ENCODE measurements around the gene C11orf52. TPM values are rescaled to one million over a fixed set of nuclear protein-coding genes. Genes with fewer than 3 reads are reported as not detected.

Gene C11orf52
- total RNA-seq, 1 experiment from 2014 or later = 4.0 TPM

- no peak overlapping the region for H2BK20ac ChIP-seq (ENCODE audit: low read depth, low read length, poor library complexity, severe bottlenecking)
- DNase-seq = no peak
- H3K4me1 ChIP-seq (ENCODE audit: insufficient read depth, low read length) = no peaks in the 10 kb centered on the region
- H3K79me2 ChIP-seq (ENCODE audit: insufficient read depth, low read length) = no peaks in the 10 kb centered on the region
- H3K4me2 ChIP-seq (ENCODE audit: insufficient read depth, insufficient read length, low read length) = no peak overlapping the region
- H2BK5ac ChIP-seq (ENCODE audit: insufficient read length, low read length) = no peak overlapping the region
- H3K4me1 Mint-ChIP-seq = no peaks in the 10 kb centered on the region
- H3T11ph ChIP-seq (ENCODE audit: low read length) = no peak overlapping the region
- H3K9me3 Mint-ChIP-seq = peaks cover 11 to 19% of the 10 kb centered on the region in 2 experiments; a peak in 4 of 5 replicates
- no peak overlapping the region for H2AFZ ChIP-seq (ENCODE audit: low read length)
- no peak overlapping the region for H3K27ac ChIP-seq (ENCODE audit: insufficient read length, low read depth, low read length)
- no peak overlapping the region for H3K4ac ChIP-seq (ENCODE audit: low read depth, low read length)
- no peak overlapping the region for H3K23ac ChIP-seq (ENCODE audit: insufficient read length, low read depth, low read length)
- H3K27ac Mint-ChIP-seq = no peak overlapping the region; a peak in 1 of 7 replicates
- H4K5ac ChIP-seq (ENCODE audit: insufficient read length, low read depth, low read length) = no peak overlapping the region
- H3K56ac ChIP-seq (ENCODE audit: insufficient read length, low read depth, low read length) = no peak overlapping the region
- no peaks in the 10 kb centered on the region for H3K27me3 ChIP-seq (ENCODE audit: insufficient read depth, low read length)
- H3K4me3 Mint-ChIP-seq = no peak overlapping the region
- peaks cover 4 to 23% (median 18%) of the 10 kb centered on the region in 3 experiments; a peak in 5 of 7 replicates for H3K36me3 Mint-ChIP-seq (ENCODE audit: insufficient read depth in 1 of 3, low read depth in 3 of 3)
- H3K27me3 Mint-ChIP-seq (ENCODE audit: low read depth) = peaks cover 1% of the 10 kb centered on the region; the same call in 1 of the 2 replicates
- H3K14ac ChIP-seq (ENCODE audit: insufficient read depth, low read length) = no peak overlapping the region
- WGBS (ENCODE audit: extremely low coverage, insufficient read length, low lambda C conversion rate) = no CpG with 5 or more reads among the region's 4 CpGs
- H4K20me1 ChIP-seq (ENCODE audit: control insufficient read depth, insufficient read depth, insufficient read length) = no peaks in the 10 kb centered on the region
- H4K8ac ChIP-seq (replicated peaks; ENCODE audit: insufficient read length, low read depth, low read length) = no peak overlapping the region
- no peak overlapping the region for H3K18ac ChIP-seq (ENCODE audit: insufficient read length, low read depth, low read length)
- no peak overlapping the region for H2BK15ac ChIP-seq (ENCODE audit: low read depth, low read length)
- no peak overlapping the region for H2AK5ac ChIP-seq (ENCODE audit: insufficient read length, low read length)
- no peak overlapping the region for H4K91ac ChIP-seq (ENCODE audit: insufficient read length, low read depth, low read length)
- H3K79me1 ChIP-seq (ENCODE audit: insufficient read depth, low read depth, low read length, poor library complexity, severe bottlenecking) = no peaks in the 10 kb centered on the region
- no peak overlapping the region for H2BK12ac ChIP-seq (ENCODE audit: insufficient read length, low read depth, low read length)
- no peak overlapping the region for H2BK120ac ChIP-seq (ENCODE audit: low read depth, low read length, poor library complexity, severe bottlenecking)
- TF ChIP-seq, protein P1, sequence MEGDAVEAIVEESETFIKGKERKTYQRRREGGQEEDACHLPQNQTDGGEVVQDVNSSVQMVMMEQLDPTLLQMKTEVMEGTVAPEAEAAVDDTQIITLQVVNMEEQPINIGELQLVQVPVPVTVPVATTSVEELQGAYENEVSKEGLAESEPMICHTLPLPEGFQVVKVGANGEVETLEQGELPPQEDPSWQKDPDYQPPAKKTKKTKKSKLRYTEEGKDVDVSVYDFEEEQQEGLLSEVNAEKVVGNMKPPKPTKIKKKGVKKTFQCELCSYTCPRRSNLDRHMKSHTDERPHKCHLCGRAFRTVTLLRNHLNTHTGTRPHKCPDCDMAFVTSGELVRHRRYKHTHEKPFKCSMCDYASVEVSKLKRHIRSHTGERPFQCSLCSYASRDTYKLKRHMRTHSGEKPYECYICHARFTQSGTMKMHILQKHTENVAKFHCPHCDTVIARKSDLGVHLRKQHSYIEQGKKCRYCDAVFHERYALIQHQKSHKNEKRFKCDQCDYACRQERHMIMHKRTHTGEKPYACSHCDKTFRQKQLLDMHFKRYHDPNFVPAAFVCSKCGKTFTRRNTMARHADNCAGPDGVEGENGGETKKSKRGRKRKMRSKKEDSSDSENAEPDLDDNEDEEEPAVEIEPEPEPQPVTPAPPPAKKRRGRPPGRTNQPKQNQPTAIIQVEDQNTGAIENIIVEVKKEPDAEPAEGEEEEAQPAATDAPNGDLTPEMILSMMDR (conservative IDR thresholded peaks at IDR 0.05) = no peak
- no peaks in the 10 kb centered on the region for H3K9me3 ChIP-seq (ENCODE audit: control insufficient read depth, low read depth, low read length)
- H3K9ac ChIP-seq (ENCODE audit: extremely low read depth, insufficient read length, low read length) = no peak overlapping the region
- no peaks in the 10 kb centered on the region for H3K23me2 ChIP-seq (ENCODE audit: insufficient read length, low read depth, low read length, poor library complexity, severe bottlenecking)
Measured at GRCh38 chr11:111954154-111954553, 35.4 kb downstream of the C11orf52 start.

Measured in H9 (cell line).